NCI-H82 treated with DMSO at 0.1 percent for 48 hours (cell line): ENCODE measurements around the gene PRDM16.
"Not testable (repeated sequence)": the region's sequence is repeated elsewhere in the genome, so short reads cannot be mapped to it uniquely, and the experiment has no call there.

Experiments used
- DNase-seq: peaks from one replicate; lab custom pipeline; 2025; ENCODE audit not compliant: unreplicated experiment; lab: John Stamatoyannopoulos, UW

The PRDM16 gene

GRCh38 chr1:3237994-3238702 lies 169.1 kb downstream of the PRDM16 start:
- no peak for DNase-seq

DNA sequence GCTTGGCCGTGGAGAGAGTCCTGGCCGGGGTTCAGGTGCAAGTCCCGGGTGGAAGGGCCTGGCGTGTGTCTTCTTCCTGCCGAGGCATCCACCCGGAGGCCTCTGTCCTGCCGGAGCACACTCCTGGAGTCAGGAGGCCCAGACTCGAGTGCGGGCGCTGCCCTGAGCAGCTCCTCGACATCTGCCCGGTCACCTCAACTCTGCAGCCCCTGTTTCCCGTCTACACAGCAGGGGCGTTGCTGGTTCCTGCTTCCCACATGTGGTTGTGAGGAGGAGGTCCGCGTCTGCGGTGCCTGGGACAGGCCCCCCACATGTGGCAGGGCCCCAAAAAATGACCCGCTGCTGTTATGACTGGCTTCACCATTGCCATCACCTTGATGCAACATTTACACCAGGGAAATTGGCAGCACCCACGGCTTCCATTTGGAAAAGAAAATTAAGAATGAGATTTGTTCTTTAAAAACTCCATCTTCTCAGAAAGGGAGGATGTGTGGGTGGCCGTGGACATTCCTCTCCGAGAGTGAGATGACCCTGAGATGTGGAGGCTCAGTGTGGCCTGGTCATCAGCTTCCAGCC lies 169.8 kb downstream of the PRDM16 start:
- no peak for DNase-seq

- not testable (repeated sequence) for DNase-seq
Measured at GRCh38 chr1:3239991-3240390, 171.0 kb downstream of the PRDM16 start.

- no peak for DNase-seq
Measured at GRCh38 chr1:3240524-3241235, 171.7 kb downstream of the PRDM16 start.

- DNase-seq = no peak
Measured at GRCh38 chr1:3241236-3241550, 172.2 kb downstream of the PRDM16 start.

GRCh38 chr1:3241673-3242407 lies 172.8 kb downstream of the PRDM16 start:
- no peak for DNase-seq

GRCh38 chr1:3242408-3243260 lies 173.6 kb downstream of the PRDM16 start:
- no peak for DNase-seq

DNA sequence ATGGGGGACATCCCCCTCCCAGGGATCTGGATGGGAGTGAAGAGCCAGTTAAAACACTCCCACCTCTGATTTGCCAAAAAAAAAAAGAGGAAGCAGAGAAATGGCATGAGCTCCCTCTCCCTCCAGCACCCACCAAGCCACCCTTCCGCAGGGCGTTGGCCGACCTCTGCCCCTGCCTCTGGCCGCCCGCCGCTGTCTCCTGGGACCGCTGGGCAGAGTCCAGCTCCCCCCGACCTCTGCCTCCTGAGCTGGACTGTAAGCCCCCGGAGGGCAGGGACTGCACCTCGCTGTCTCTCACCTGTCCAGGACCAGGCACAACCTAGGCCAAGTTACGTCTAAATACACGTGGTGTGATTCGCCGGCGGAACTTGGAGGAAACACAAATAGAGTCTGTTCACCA lies 174.3 kb downstream of the PRDM16 start:
- no peak for DNase-seq

- DNase-seq = no peak
Measured at GRCh38 chr1:3244025-3244926, 175.3 kb downstream of the PRDM16 start.

GRCh38 chr1:3244927-3245315 lies 175.9 kb downstream of the PRDM16 start:
- DNase-seq = no peak

DNA sequence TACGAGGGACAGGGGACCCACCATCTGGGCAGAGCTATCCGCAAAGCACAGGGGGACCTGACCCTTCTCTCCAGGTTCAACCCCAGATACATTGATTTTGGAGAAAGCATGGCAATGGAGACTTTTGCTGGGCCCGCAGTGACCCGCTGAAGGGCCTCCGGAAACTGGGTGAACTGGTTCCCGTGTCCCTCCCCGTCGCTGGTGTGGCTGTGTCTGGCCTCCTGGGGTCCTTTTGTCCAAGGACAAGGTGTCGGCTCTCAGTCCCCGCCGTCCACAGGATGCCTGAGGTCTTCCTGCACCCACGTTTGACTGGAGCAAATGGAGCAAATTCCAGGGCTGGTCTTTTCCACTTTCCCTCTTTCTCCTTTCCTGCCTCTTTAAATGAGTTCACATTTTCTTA lies 176.3 kb downstream of the PRDM16 start:
- no peak for DNase-seq

- no peak for DNase-seq
Measured at GRCh38 chr1:3245768-3246167, 176.8 kb downstream of the PRDM16 start.

DNA sequence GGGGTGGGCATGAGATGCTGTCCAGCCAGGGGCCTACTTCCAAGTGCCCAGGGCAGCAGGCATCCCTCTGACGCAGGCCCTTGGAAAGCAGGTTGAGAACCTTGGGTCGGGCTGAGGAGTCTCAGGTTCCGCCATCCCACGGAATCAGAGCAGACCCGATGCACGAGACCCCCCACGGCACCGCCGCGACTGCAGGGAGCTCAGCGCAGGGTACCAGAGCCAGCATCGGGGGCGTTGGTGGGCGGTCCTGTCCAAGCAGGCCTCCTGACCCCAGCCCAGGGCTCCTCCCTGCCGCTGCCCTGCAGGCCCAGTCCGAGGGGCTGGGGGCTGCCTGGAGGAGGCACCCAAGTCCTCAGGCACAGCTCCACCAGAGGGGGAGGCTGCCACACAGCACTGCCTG lies 177.2 kb downstream of the PRDM16 start:
- no peak for DNase-seq

DNA sequence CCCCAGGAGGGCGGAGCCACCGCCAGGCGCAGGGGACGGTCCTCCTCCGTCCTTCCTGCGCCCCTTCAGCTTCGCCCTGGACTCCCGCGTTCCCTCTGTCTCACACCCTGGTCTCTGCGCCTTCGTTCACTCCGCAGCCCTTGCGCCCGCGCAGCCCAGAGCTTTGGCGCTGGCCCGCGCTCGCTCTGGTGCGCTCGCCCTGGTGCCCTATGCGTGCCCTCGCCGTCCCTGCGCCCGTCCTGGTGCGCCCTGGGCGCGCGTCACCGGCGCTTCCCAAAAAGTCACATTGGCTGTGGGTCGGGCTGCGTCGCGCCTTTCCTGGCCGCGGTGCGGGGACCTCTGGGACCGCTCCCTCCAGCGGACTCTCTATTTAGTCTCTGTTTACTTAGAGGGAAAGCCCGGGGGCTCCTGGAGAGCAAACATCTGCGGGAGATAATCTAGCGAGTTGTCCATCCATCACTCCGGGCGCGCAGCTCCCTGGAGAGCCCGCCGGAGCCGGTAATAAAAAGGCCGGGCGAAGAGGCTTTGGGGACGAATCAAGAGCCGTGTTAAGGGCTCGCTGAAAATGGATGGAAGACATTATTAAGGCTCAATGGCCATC lies 178.6 kb downstream of the PRDM16 start:
- no peak for DNase-seq

DNA sequence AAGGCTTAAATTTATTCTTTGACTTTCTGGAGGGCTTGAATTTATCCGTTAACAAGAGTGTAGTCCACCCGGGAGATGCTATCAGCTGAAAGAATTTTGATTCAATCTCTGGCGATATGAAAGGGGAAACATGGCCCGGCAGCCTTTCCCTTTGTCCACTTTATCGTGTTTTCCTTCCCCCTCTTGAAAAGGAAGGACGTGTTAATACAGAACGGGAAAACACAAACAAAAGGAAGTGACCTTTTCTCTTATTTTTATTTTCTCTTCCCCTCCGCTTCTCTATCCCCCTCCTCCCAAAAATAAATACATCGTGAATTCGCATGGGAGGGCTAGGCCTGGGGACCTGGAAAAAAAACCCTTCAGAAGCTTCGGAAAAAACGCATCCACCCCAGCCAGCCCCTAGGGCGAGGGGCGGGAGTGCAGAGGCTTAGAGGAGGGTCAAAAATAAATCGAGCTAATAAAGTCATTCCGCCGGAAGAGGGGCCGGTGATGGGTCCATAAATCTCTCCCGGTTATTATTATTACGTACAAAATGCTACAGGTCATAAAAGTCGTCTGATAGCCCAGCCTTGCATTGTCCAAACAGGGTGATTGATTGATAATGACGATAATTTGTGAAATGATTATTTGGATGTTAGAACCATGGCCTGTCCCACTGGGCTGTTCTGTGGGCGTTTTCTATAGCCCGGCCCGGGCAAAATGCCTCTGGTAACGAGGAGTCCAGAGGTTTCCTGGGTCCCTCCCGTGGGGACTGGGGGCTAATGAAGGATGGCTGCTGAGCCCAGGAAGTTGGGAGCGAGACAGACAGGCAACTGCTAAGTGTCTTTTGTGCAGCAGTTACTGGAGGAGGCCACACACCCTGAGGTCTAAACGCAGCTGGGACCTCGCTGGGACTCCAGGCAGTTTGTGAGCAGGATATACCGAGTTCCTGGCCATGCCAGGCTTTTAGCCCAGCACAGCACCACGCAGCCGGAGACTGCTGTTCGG lies 179.4 kb downstream of the PRDM16 start:
- no peak for DNase-seq

GRCh38 chr1:3249231-3249630 lies 180.2 kb downstream of the PRDM16 start:
- no peak for DNase-seq

DNA sequence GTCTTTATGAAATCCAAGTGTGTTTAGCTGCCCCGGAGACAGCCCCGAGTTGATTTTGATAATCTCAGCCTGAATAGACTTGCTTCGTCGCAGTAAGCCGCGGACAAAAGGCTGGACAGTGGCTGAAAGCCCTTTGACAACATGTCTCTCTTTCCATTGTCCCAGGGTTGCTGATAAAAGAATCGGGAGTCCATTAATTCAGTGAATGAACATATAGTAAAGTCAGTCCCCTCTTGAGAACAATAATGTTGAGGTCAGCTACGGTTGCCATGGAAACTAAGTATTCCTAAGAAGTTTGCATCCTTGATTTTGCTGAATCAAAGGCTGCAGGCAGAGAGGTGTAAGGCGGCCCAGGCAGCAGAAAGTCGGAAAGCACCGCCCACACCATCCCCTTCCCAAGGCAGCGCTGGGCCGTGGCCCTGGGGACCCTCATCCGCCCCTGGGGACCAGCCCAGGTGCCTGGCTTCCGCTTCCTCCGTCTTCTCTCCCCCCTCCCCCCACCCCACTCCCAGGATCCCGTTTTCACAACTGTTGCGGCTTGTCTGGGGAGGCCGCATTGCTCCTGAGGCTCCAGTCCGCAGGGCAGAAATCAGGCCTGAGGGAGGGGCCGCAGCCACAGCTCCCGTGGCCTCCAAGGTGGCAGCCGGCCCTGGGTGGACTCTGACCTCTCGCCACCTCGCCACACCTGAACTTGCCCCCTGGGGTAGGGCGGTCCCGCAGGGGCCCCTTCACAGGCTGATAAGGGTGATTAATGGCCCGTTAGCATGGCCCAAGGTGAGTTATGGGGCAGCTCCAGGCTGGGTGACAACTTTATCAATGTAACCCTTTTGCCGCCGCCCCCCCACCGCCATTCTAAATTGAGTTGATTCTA lies 180.9 kb downstream of the PRDM16 start:
- no peak for DNase-seq
